GM12878 (cell line): Measurements from ENCODE around the gene PAF1. TPM values are rescaled to one million over a fixed set of nuclear protein-coding genes. Genes with fewer than 3 reads are reported as not detected.

ENCODE experiments used
- CBFB ChIP-seq: IDR thresholded peaks from 2 replicates; pipeline ENCODE4 v1.6.1; 2016; ENCODE audit warnings: antibody characterized with exemption, low read depth
- CBX5 ChIP-seq: sonication (generic); IDR thresholded peaks from 2 replicates; pipeline ENCODE4 v1.6.1; 2016; ENCODE audit warnings: low read depth, moderate library complexity, mild to moderate bottlenecking, inconsistent platforms
- CEBPZ ChIP-seq: fragments of 150-350 bp; IDR thresholded peaks from 2 replicates; pipeline ENCODE4 v1.6.1; 2016; ENCODE audit warnings: low read depth, low read length
- GATAD2B ChIP-seq: fragments of 450-650 bp; conservative IDR thresholded peaks from 2 replicates; pipeline ENCODE4 v1.6.1; 2017; ENCODE audit warnings: low read depth, mild to moderate bottlenecking, moderate library complexity
- HDAC2 ChIP-seq: fragments of 200-600 bp; sonication (generic); IDR thresholded peaks from 2 replicates; pipeline ENCODE4 v1.6.1; 2017
- HDAC6 ChIP-seq: fragments of 200-600 bp; sonication (generic); IDR thresholded peaks from one replicate; pipeline ENCODE4 v1.8.0; 2017; ENCODE audit warnings: antibody characterized with exemption; ENCODE audit not compliant: unreplicated experiment
- HDGF ChIP-seq: fragments of 450-650 bp; IDR thresholded peaks from 2 replicates; pipeline ENCODE4 v1.6.1; 2016; ENCODE audit warnings: antibody characterized with exemption
- KDM1A ChIP-seq: fragments of 200-600 bp; sonication (generic); IDR thresholded peaks from 2 replicates; pipeline ENCODE4 v1.6.1; 2016; ENCODE audit warnings: borderline replicate concordance
- LARP7 ChIP-seq: fragments of 450-650 bp; IDR thresholded peaks from 2 replicates; pipeline ENCODE4 v1.6.1; 2017; ENCODE audit warnings: mild to moderate bottlenecking
- NFXL1 ChIP-seq: fragments of 450-650 bp; IDR thresholded peaks from 2 replicates; pipeline ENCODE4 v1.6.1; 2017; ENCODE audit warnings: antibody characterized with exemption, mild to moderate bottlenecking, borderline replicate concordance
- NKRF ChIP-seq: fragments of 450-650 bp; conservative IDR thresholded peaks from 2 replicates; pipeline ENCODE4 v1.6.1; 2017; ENCODE audit warnings: mild to moderate bottlenecking, moderate library complexity
- NR2C2 ChIP-seq: IDR thresholded peaks from 2 replicates; pipeline ENCODE4 v1.6.1; 2011; ENCODE audit warnings: borderline replicate concordance, low read depth; ENCODE audit not compliant: control insufficient read depth, insufficient read length
- RELB ChIP-seq: fragments of 450-650 bp; IDR thresholded peaks from 2 replicates; pipeline ENCODE4 v1.6.1; 2017; ENCODE audit warnings: low read depth, mild to moderate bottlenecking, moderate library complexity
- SIN3A ChIP-seq: IDR thresholded peaks from 2 replicates; pipeline ENCODE4 v1.6.1; 2012; ENCODE audit warnings: low read depth, low read length, improper control_type of control experiment
- SMAD1 ChIP-seq: fragments of 450-650 bp; IDR thresholded peaks from 2 replicates; pipeline ENCODE4 v1.6.1; 2018; ENCODE audit warnings: mild to moderate bottlenecking, low read depth; ENCODE audit not compliant: partially characterized antibody
- SMAD5 ChIP-seq: IDR thresholded peaks from 2 replicates; pipeline ENCODE4 v1.6.1; 2016; ENCODE audit warnings: antibody characterized with exemption, low read depth
- SMC3 ChIP-seq: IDR thresholded peaks from 2 replicates; pipeline ENCODE4 v1.6.1; 2011; ENCODE audit warnings: low read length, improper control_type of control experiment, borderline replicate concordance
- STAT3 ChIP-seq: IDR thresholded peaks from 2 replicates; pipeline ENCODE4 v1.6.1; 2011; ENCODE audit warnings: low read depth, low read length, improper control_type of control experiment
- YBX1 ChIP-seq: fragments of 450-650 bp; IDR thresholded peaks from 2 replicates; pipeline ENCODE4 v1.6.1; 2016; ENCODE audit warnings: antibody characterized with exemption
- ZBTB4 ChIP-seq: fragments of 450-650 bp; formaldehyde crosslinking; IDR thresholded peaks from 2 replicates; pipeline ENCODE4 v1.4.0; 2022; ENCODE audit warnings: mild to moderate bottlenecking, moderate library complexity
- polyA plus RNA-seq, 11 experiments: library from polyadenylated mRNA; depleted of rRNA in 4 of 11; unstranded in 6 of 11; stranded (reverse) in 5 of 11; fragments of >200 nt; fragmentation: Nextera tagmentation in 4 of 11; fragmentation: Illumina TruSeq in 1 of 11; extraction: Ambion mirVana in 4 of 11; extraction: Trizol in 1 of 11; gene quantifications; 1 replicate in 1 of 11; 2 replicates in 10 of 11; pipeline versions ENCODE4 v1.2.1 to v1.2.3, GENCODE V29; 2011 to 2016; ENCODE audit warnings: inconsistent platforms in 2 of 11, missing spikeins in 2 of 11, low read depth in 1 of 11
- total RNA-seq, 4 experiments: library from RNA; depleted of rRNA in 3 of 4; stranded (reverse); fragments of >200 nt in 3 of 4; fragmentation: Illumina TruSeq in 1 of 4; extraction: Trizol in 1 of 4; gene quantifications; 2 replicates each; pipeline versions ENCODE4 v1.2.1 to v1.2.3, GENCODE V29; 2013 to 2021

Gene PAF1
- total and polyA plus RNA-seq, 10 of the 15 experiments (the other 5 are each of a cell fraction or from before 2014, with no cell fraction given) = 1.7 to 45.8 (median 39.6) TPM

- TF ChIP-seq CBX5 (no peak), CBFB (no peak), YBX1 (no peak), HDAC2 (no peak), ZBTB4 (CRISPR knock-in tag) (no peak), LARP7 (peak; percentile 44; the same call in 1 of the 2 replicates), SMAD1 (no peak), SMC3 (peak; percentile 100), RELB (peak; percentile 54; the same call in 1 of the 2 replicates), STAT3 (no peak), SIN3A (peak; percentile 68; the same call in 1 of the 2 replicates), NR2C2 (no peak), NFXL1 (peak; percentile 65; the same call in 1 of the 2 replicates), NKRF (no peak; the same call in 1 of the 2 replicates), SMAD5 (peak; percentile 44; the same call in 1 of the 2 replicates), GATAD2B (peak; percentile 49; the same call in 1 of the 2 replicates), CEBPZ (no peak), HDAC6 (no peak), HDGF (peak; percentile 90), KDM1A (no peak)
These were observed 6.7 kb upstream of the PAF1 start (continued) for GRCh38 chr19:39397360-39398296.
